ENCODE data around the gene SLC2A10.
"Not testable (repeated sequence)": the region's sequence is repeated elsewhere in the genome, so short reads cannot be mapped to it uniquely, and the experiment has no call there.

Gene SLC2A10

GRCh38 chr20:46709459-46710152 lies at the start of gene SLC2A10:
Gene SLC2A10 (plus strand): TSS chr20:46709649. CDS start chr20:46709737, 88 bp downstream.
- no peak for DNase-seq

- DNase-seq = no peak
Measured at GRCh38 chr20:46660487-46660886, 49.0 kb upstream of the SLC2A10 start.

GRCh38 chr20:46661659-46662058 lies 47.8 kb upstream of the SLC2A10 start:
- DNase-seq = no peak

- no peak for DNase-seq
Measured at GRCh38 chr20:46663531-46663930, 45.9 kb upstream of the SLC2A10 start.

GRCh38 chr20:46665602-46666001 lies 43.8 kb upstream of the SLC2A10 start:
- no peak for DNase-seq

- DNase-seq = no peak
Measured at GRCh38 chr20:46666306-46666705, 43.1 kb upstream of the SLC2A10 start.

- DNase-seq = no peak
Measured at GRCh38 chr20:46666818-46667515, 42.5 kb upstream of the SLC2A10 start.

GRCh38 chr20:46670228-46670584 lies 39.2 kb upstream of the SLC2A10 start:
- DNase-seq = no peak

- no peak for DNase-seq
Measured at GRCh38 chr20:46670585-46671584, 38.6 kb upstream of the SLC2A10 start.

GRCh38 chr20:46671866-46672542 lies 37.4 kb upstream of the SLC2A10 start:
- DNase-seq = no peak

GRCh38 chr20:46672543-46673148 lies 36.8 kb upstream of the SLC2A10 start:
- DNase-seq = no peak

- no peak for DNase-seq
Measured at GRCh38 chr20:46673394-46674252, 35.8 kb upstream of the SLC2A10 start.

- no peak for DNase-seq
Measured at GRCh38 chr20:46674253-46675083, 35.0 kb upstream of the SLC2A10 start.

- not testable (repeated sequence) for DNase-seq
Measured at GRCh38 chr20:46676649-46677316, 32.7 kb upstream of the SLC2A10 start.

GRCh38 chr20:46677608-46678007 lies 31.8 kb upstream of the SLC2A10 start:
- no peak for DNase-seq

GRCh38 chr20:46678516-46678915 lies 30.9 kb upstream of the SLC2A10 start:
- no peak for DNase-seq

GRCh38 chr20:46680684-46681031 lies 28.8 kb upstream of the SLC2A10 start:
- no peak for DNase-seq

GRCh38 chr20:46681032-46681854 lies 28.2 kb upstream of the SLC2A10 start:
- peak; percentile 40 for DNase-seq

All from DMS 273 treated with DMSO at 0.1 percent for 48 hours (cell line).